H1 (cell line): ENCODE measurements around the gene CYP2W1. TPM values are rescaled to one million over a fixed set of nuclear protein-coding genes. Genes with fewer than 3 reads are reported as not detected.

Experiments
- ASH2L ChIP-seq: fragments of 200-600, 300-600 bp; sonication (generic); IDR thresholded peaks from one replicate; pipeline ENCODE4 v1.7.1; 2017; ENCODE audit warnings: low read length
- CEBPB ChIP-seq: IDR thresholded peaks from 2 replicates; pipeline ENCODE4 v1.6.1; 2012; ENCODE audit warnings: low read depth, low read length
- CREB1 ChIP-seq: IDR thresholded peaks from 2 replicates; pipeline ENCODE4 v1.6.1; 2012; ENCODE audit warnings: inconsistent platforms
- POLR2A ChIP-seq, 2 experiments: IDR thresholded peaks; 1 replicate in 1 of 2; 2 replicates in 1 of 2; pipeline ENCODE4 v1.6.1; 2011; ENCODE audit warnings: low read depth in 2 of 2, low read length in 2 of 2, mild to moderate bottlenecking in 2 of 2; ENCODE audit errors: control extremely low read depth in 1 of 2
- SP2 ChIP-seq: IDR thresholded peaks from 2 replicates; pipeline ENCODE4 v1.6.1; 2012; ENCODE audit warnings: mild to moderate bottlenecking, low read length, inconsistent platforms
- TAF7 ChIP-seq: optimal IDR thresholded peaks from 2 replicates; pipeline ENCODE3; 2011; ENCODE audit warnings: low read depth, mild to moderate bottlenecking, inconsistent platforms, low read length, moderate library complexity, borderline replicate concordance
- TCF12 ChIP-seq: IDR thresholded peaks from 2 replicates; pipeline ENCODE4 v1.6.1; 2011; ENCODE audit warnings: low read depth, mild to moderate bottlenecking, low read length
- USF2 ChIP-seq: IDR thresholded peaks from 2 replicates; pipeline ENCODE4 v1.6.1; 2011; ENCODE audit warnings: low read length, improper control_type of control experiment
- YY1 ChIP-seq: IDR thresholded peaks from 2 replicates; pipeline ENCODE4 v1.6.1; 2011; ENCODE audit warnings: low read depth, mild to moderate bottlenecking, low read length
- polyA plus RNA-seq, 7 experiments: library from polyadenylated mRNA; depleted of rRNA in 3 of 7; stranded (reverse) in 5 of 7; unstranded in 2 of 7; fragments of >200 nt in 5 of 7; fragments of 200-250 nt in 2 of 7; gene quantifications; 1 replicate in 5 of 7; 2 replicates in 1 of 7; 4 replicates in 1 of 7; pipeline versions ENCODE4 v1.2.1 to v1.2.3, GENCODE V29; 2011 to 2013; ENCODE audit warnings: missing spikeins in 2 of 7, mixed read lengths in 2 of 7
- total RNA-seq: library from RNA; stranded (reverse); fragmentation: NEBNext Ultra II Directional; extraction: Animal tissue kit (Norgen Biotek cat#: 25700); gene quantifications from 2 replicates; pipeline ENCODE4 v1.2.1, GENCODE V29; 2021

Gene CYP2W1
- total and polyA plus RNA-seq, 2 of the 8 experiments (the other 6 are each of a cell fraction or from before 2014, with no cell fraction given), result not detected

GRCh38 chr7:999941-1000935, 17.3 kb downstream of the CYP2W1 start (continued):
- TF ChIP-seq YY1, result no peak
- TF ChIP-seq ASH2L, result no peak
- TF ChIP-seq CREB1, result no peak
- TF ChIP-seq CEBPB, result no peak
- no peak for TF ChIP-seq POLR2A (IDR thresholded peaks at IDR 0.05; ENCODE audit: control extremely low read depth in 1 of 2, low read depth in 2 of 2, low read length in 2 of 2)
- no peak for TF ChIP-seq SP2
- no peak for TF ChIP-seq USF2
- TF ChIP-seq TAF7, result no peak
- no peak for TF ChIP-seq TCF12
